ENCODE data around the gene ST14.
"Not testable (repeated sequence)": the region's sequence is repeated elsewhere in the genome, so short reads cannot be mapped to it uniquely, and the experiment has no call there.

- not testable (repeated sequence) for TF ChIP-seq ZNF274 (IDR thresholded peaks at IDR 0.05; ENCODE audit: low read depth, low read length); YY1 (IDR thresholded peaks at IDR 0.05; ENCODE audit: insufficient read depth, insufficient read length); SUZ12 (IDR thresholded peaks at IDR 0.05; ENCODE audit: extremely low read depth, insufficient read depth, insufficient read length)
Observed at GRCh38 chr11:130233888-130234287, 74.3 kb downstream of the ST14 start.

Measured in NT2/D1 (cell line).